GM20000 (cell line): Measurements from ENCODE around the gene SYCP2L.
"Not testable (repeated sequence)": the region's sequence is repeated elsewhere in the genome, so short reads cannot be mapped to it uniquely, and the experiment has no call there.

Experiments
- DNase-seq: peaks from one replicate; pipeline ENCODE4 v3.0.0; 2012; ENCODE audit warnings: low spot score
- TF ChIP-seq, protein P1 (sequence below): IDR thresholded peaks from 2 replicates; pipeline ENCODE4 v1.5.1; 2012; ENCODE audit warnings: mild to moderate bottlenecking, control low read depth; ENCODE audit errors: extremely low read depth, missing control alignments

Gene SYCP2L

GRCh38 chr6:10850728-10851127 lies 36.1 kb upstream of the SYCP2L start:
- no peak for DNase-seq

GRCh38 chr6:10852361-10852960 lies 34.4 kb upstream of the SYCP2L start:
- no peak for DNase-seq
- TF ChIP-seq, protein P1, sequence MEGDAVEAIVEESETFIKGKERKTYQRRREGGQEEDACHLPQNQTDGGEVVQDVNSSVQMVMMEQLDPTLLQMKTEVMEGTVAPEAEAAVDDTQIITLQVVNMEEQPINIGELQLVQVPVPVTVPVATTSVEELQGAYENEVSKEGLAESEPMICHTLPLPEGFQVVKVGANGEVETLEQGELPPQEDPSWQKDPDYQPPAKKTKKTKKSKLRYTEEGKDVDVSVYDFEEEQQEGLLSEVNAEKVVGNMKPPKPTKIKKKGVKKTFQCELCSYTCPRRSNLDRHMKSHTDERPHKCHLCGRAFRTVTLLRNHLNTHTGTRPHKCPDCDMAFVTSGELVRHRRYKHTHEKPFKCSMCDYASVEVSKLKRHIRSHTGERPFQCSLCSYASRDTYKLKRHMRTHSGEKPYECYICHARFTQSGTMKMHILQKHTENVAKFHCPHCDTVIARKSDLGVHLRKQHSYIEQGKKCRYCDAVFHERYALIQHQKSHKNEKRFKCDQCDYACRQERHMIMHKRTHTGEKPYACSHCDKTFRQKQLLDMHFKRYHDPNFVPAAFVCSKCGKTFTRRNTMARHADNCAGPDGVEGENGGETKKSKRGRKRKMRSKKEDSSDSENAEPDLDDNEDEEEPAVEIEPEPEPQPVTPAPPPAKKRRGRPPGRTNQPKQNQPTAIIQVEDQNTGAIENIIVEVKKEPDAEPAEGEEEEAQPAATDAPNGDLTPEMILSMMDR = no peak

More at GRCh38 chr6:10850728-10851127, 36.1 kb upstream of the SYCP2L start:
- TF ChIP-seq, protein P1 = no peak

DNA sequence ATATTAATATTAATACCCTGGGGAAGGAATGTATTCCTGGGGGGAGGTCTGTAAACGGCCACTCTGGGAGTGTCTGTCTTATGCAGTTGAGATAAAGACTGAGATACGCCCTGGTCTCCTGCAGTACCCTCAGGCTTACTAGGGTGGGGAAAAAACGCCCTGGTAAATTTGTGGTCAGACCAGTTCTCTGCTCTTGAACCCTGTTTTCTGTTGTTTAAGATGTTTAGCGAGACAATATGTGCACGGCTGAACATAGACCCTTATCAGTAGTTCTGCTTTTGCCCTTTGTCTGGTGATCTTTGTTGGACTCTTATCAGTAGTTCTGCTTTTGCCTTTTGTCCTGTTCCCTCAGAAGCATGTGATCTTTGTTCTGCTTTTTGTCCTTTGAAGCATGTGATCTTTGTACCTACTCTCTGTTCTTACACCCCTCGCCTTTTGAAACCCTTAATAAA lies 33.0 kb upstream of the SYCP2L start:
- not testable (repeated sequence) for DNase-seq

DNA sequence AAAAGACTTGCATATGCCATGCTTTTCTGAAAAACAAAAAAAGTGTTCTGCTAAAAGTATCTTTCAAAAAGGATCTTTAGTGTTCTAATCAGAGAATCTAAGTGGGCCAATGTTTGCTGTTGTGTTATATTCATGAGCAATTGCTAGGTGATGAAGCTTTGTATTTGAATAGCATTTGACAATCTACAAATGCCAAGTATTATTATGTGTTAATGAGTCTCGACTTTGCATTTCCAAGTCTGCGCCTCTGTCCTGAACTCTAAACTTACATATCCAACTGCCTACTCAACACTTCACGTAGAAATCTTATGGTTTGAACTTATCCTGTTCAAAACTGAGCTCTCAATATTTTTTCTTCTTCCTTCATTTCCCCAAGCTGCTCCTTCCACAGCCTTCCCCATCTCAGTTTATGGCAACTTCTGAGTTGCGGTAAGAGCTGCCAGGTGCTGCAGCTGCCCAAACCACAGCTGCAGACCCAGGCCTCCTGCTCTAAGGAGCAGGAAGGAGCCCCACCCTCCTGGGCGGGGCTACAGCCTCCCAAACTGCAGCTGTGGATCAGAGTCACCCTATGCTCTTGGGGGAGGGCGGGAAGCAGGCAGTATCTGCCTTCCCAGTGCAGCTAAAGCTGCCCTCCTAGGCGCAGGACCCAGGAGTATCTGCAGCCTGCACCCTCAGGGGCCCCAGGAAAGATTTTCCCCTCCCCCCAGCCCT lies 31.8 kb upstream of the SYCP2L start:
- TF ChIP-seq, protein P1 = no peak
- DNase-seq = no peak

GRCh38 chr6:10857259-10857658 lies 29.6 kb upstream of the SYCP2L start:
- TF ChIP-seq, protein P1 = no peak
- no peak for DNase-seq

- TF ChIP-seq, protein P1 = no peak
- no peak for DNase-seq
Observed at GRCh38 chr6:10861086-10861485, 25.8 kb upstream of the SYCP2L start.

DNA sequence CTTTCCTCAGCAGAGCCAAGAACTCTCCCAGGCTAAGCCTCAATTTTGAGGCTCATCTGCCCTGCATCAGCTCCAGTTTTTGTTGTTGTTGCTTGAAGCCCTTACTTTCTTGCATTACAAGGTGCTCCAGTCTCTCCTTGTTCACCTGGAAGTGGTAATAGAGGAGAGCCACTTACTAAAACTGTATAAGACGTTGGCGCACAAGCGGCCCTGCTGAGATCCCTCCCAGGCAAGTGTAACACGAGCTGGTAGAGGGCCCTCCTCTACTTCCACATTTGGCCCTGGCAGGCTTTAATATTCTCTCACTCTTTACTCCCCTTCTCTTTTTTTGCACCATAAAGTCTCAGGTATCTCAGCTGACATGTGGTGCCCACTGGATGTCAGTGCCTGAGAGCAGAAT lies 24.5 kb upstream of the SYCP2L start:
- DNase-seq = no peak
- TF ChIP-seq, protein P1 = no peak

GRCh38 chr6:10863031-10863430 lies 23.8 kb upstream of the SYCP2L start:
- DNase-seq = not testable (repeated sequence)

DNA sequence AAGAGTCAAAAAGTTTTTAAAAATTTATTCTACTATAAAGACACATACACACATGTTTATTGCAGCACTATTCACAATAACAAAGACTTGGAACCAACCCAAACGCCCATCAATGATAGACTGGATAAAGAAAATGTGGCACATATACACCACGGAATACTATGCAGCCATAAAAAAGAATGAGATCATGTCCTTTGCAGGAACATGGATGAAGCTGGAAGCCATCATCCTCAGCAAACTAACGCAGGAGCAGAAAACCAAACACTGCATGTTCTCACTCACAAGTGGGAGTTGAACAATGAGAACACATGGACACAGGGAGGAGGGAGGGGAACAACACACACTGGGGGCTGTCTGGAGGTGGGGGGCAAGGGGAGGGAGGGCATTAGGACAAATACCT lies 20.1 kb upstream of the SYCP2L start:
- not testable (repeated sequence) for DNase-seq
